ENCODE data around the gene ILF3. TPM values are rescaled to one million over a fixed set of nuclear protein-coding genes. Genes with fewer than 3 reads are reported as not detected.
"Not testable (repeated sequence)": the region's sequence is repeated elsewhere in the genome, so short reads cannot be mapped to it uniquely, and the experiment has no call there.

The ILF3 gene
- total and polyA plus RNA-seq, 2 donors from 2014 or later: 58.3 to 206 TPM

GRCh38 chr19:10662384-10663251 is 8.5 kb downstream of the ILF3 start:
- Histone ChIP-seq H3K4me1 (ENCODE audit: control insufficient read depth in 2 of 3, insufficient read depth in 2 of 3, low read depth in 1 of 3, low read length in 3 of 3) (peaks cover 0 to 15% (median 4%) of the 10 kb centered on the region in 3 donors), H3K27ac (ENCODE audit: low read depth in 2 of 2, low read length in 2 of 2) (no peak overlapping the region), H3K9ac (ENCODE audit: low read length in 3 of 3) (no peak overlapping the region), H3K36me3 (ENCODE audit: control insufficient read depth in 2 of 3, insufficient read depth in 3 of 3, low read length in 3 of 3) (peaks cover under 1 to 7% (median 3%) of the 10 kb centered on the region in 3 donors), H3K9me3 (ENCODE audit: control insufficient read depth in 2 of 3, insufficient read depth in 1 of 3, low read length in 3 of 3) (no peaks in the 10 kb centered on the region), H3K27me3 (ENCODE audit: control insufficient read depth, insufficient read depth, low read length) (no peaks in the 10 kb centered on the region), H3K4me3 (ENCODE audit: low read length in 3 of 3) (no peak overlapping the region)
- DNase-seq (peak in 1 of 5 donors; percentile 17), FAIRE-seq (no peak)
- intact Hi-C loops (cut with DNase I): no loop called here
- TF ChIP-seq CTCF (IDR thresholded peaks at IDR 0.05; ENCODE audit: borderline replicate concordance, extremely low read depth, insufficient read depth): no peak

GRCh38 chr19:10663252-10663563 is 9.1 kb downstream of the ILF3 start:
- H3K9ac ChIP-seq (ENCODE audit: low read length in 3 of 3); H3K27ac ChIP-seq (ENCODE audit: low read depth in 2 of 2, low read length in 2 of 2); H3K4me3 ChIP-seq (ENCODE audit: low read length in 3 of 3); DNase-seq; H3K9me3 ChIP-seq (ENCODE audit: control insufficient read depth in 2 of 3, insufficient read depth in 1 of 3, low read length in 3 of 3); intact Hi-C loops (cut with DNase I); H3K36me3 ChIP-seq (ENCODE audit: control insufficient read depth in 2 of 3, insufficient read depth in 3 of 3, low read length in 3 of 3); FAIRE-seq; H3K27me3 ChIP-seq (ENCODE audit: control insufficient read depth, insufficient read depth, low read length): not testable (repeated sequence)
- peaks cover 0 to 18% (median 4%) of the 10 kb centered on the region in 3 donors for H3K4me1 ChIP-seq (ENCODE audit: control insufficient read depth in 2 of 3, insufficient read depth in 2 of 3, low read depth in 1 of 3, low read length in 3 of 3)

DNA sequence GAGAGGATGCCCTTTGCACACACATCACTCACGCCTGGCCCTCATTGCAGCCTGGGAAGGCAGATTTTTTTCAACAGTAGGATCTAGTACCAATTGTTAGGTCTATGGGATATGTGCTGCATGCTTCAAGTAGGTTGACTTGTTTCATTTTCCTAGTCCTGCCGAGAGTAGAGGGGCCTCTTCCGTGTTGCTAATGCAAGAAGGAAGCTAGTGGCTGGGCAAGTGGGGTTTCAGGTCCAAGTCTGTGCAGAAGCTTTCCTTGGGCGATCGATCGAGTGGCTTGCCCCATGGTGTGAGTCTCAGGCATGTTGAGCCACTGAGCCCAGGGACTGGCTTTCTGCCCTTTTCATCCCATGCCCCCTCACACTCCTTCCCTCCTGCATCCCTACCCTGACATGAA is 13.7 kb downstream of the ILF3 start:
- peaks cover 2 to 13% (median 8%) of the 10 kb centered on the region in 3 donors for H3K36me3 ChIP-seq (ENCODE audit: control insufficient read depth in 2 of 3, insufficient read depth in 3 of 3, low read length in 3 of 3)
- DNase-seq (no peak), FAIRE-seq (no peak)
- H3K9me3 ChIP-seq (ENCODE audit: control insufficient read depth in 2 of 3, insufficient read depth in 1 of 3, low read length in 3 of 3): no peaks in the 10 kb centered on the region
- intact Hi-C loops (cut with DNase I): no loop called here
- no peak overlapping the region for H3K9ac ChIP-seq (ENCODE audit: low read length in 3 of 3)
- no peaks in the 10 kb centered on the region for H3K27me3 ChIP-seq (ENCODE audit: control insufficient read depth, insufficient read depth, low read length)
- no peak for TF ChIP-seq CTCF (IDR thresholded peaks at IDR 0.05; ENCODE audit: borderline replicate concordance, extremely low read depth, insufficient read depth)
- peaks cover 0 to 6% (median 0%) of the 10 kb centered on the region in 3 donors for H3K4me1 ChIP-seq (ENCODE audit: control insufficient read depth in 2 of 3, insufficient read depth in 2 of 3, low read depth in 1 of 3, low read length in 3 of 3)
- H3K4me3 ChIP-seq (ENCODE audit: low read length in 3 of 3): no peak overlapping the region
- no peak overlapping the region for H3K27ac ChIP-seq (ENCODE audit: low read depth in 2 of 2, low read length in 2 of 2)

- Histone ChIP-seq H3K9ac (ENCODE audit: low read length in 3 of 3) (no peak overlapping the region), H3K36me3 (ENCODE audit: control insufficient read depth in 2 of 3, insufficient read depth in 3 of 3, low read length in 3 of 3) (peaks cover 4 to 21% (median 10%) of the 10 kb centered on the region in 3 donors)
- no peak for FAIRE-seq
Observed at GRCh38 chr19:10669246-10669645, 15.1 kb downstream of the ILF3 start.

More at GRCh38 chr19:10669246-10669645, 15.1 kb downstream of the ILF3 start:
- Histone ChIP-seq H3K4me1 (ENCODE audit: control insufficient read depth in 2 of 3, insufficient read depth in 2 of 3, low read depth in 1 of 3, low read length in 3 of 3) (peaks cover 0 to 4% (median 0%) of the 10 kb centered on the region in 3 donors), H3K27me3 (ENCODE audit: control insufficient read depth, insufficient read depth, low read length) (no peaks in the 10 kb centered on the region), H3K9me3 (ENCODE audit: control insufficient read depth in 2 of 3, insufficient read depth in 1 of 3, low read length in 3 of 3) (no peaks in the 10 kb centered on the region), H3K4me3 (ENCODE audit: low read length in 3 of 3) (no peak overlapping the region), H3K27ac (ENCODE audit: low read depth in 2 of 2, low read length in 2 of 2) (no peak overlapping the region)
- no peak for TF ChIP-seq CTCF (IDR thresholded peaks at IDR 0.05; ENCODE audit: borderline replicate concordance, extremely low read depth, insufficient read depth)
- no peak for DNase-seq
- intact Hi-C loops (cut with DNase I): no loop called here
